ENCODE data around the gene MYH15. TPM values are rescaled to one million over a fixed set of nuclear protein-coding genes. Genes with fewer than 3 reads are reported as not detected.

The MYH15 gene
- under 1 TPM in 3 of 4 donors, not detected in 1; 0.10 to 0.27 (median 0.13) TPM for total RNA-seq

GRCh38 chr3:108510496-108510895, at the start of gene MYH15:
Gene MYH15, minus strand, starts transcription at chr3:108510596. Its CDS starts 66 bp downstream, at chr3:108510530.
- intact Hi-C loops (cut with DNase I; ENCODE audit: low total_unique reads) (no loop called here), in situ Hi-C loops (cut with MboI; ENCODE audit: low sequenced_read_pairs in 4 of 4) (no loop called here)
- H3K9me3 ChIP-seq, result no peaks in the 10 kb centered on the region
- TF ChIP-seq POLR2A (IDR thresholded peaks at IDR 0.05), result no peak
- no peak for TF ChIP-seq CTCF (IDR thresholded peaks at IDR 0.05 in 4 of 5, conservative IDR thresholded peaks at IDR 0.05 in 1 of 5)
- H3K36me3 ChIP-seq, result no peaks in the 10 kb centered on the region
- ATAC-seq, result no peak
- H3K4me3 ChIP-seq, result no peak within 1 kb of the TSS
- no peaks in the 10 kb centered on the region for H3K27me3 ChIP-seq
- peaks cover 0 to 3% of the 10 kb centered on the region in 2 donors for H3K4me1 ChIP-seq
- H3K27ac ChIP-seq, result no peak within 1 kb of the TSS
- no peak for DNase-seq

GRCh38 chr3:108555966-108556581, 45.7 kb upstream of the MYH15 start:
- Histone ChIP-seq H3K27me3 (no peaks in the 10 kb centered on the region), H3K9me3 (no peaks in the 10 kb centered on the region), H3K36me3 (no peaks in the 10 kb centered on the region), H3K4me1 (no peaks in the 10 kb centered on the region), H3K27ac (no peak overlapping the region), H3K4me3 (no peak overlapping the region)
- no peak for DNase-seq
- in situ Hi-C loops (cut with MboI; ENCODE audit: low sequenced_read_pairs in 4 of 4), result loop anchor here in 1 of 4 donors (10.0 kb wide), 1 partner anchor 61 kb away; no protein-coding TSS in a partner anchor
- ATAC-seq, result no peak
- intact Hi-C loops (cut with DNase I; ENCODE audit: low total_unique reads), result no loop called here
- no peak for TF ChIP-seq POLR2A (IDR thresholded peaks at IDR 0.05)
- no peak for TF ChIP-seq CTCF (IDR thresholded peaks at IDR 0.05 in 4 of 5, conservative IDR thresholded peaks at IDR 0.05 in 1 of 5)

- Histone ChIP-seq H3K9me3 (no peaks in the 10 kb centered on the region), H3K4me1 (no peaks in the 10 kb centered on the region), H3K27me3 (no peaks in the 10 kb centered on the region), H3K36me3 (no peaks in the 10 kb centered on the region), H3K27ac (no peak overlapping the region), H3K4me3 (no peak overlapping the region)
- in situ Hi-C loops (cut with MboI; ENCODE audit: low sequenced_read_pairs in 4 of 4) (loop anchor here in 3 of 4 donors (5.0 to 10.0 kb wide), 2 partner anchors 60 to 63 kb away; no protein-coding TSS in a partner anchor), intact Hi-C loops (cut with DNase I; ENCODE audit: low total_unique reads) (loop anchor here (5.0 kb wide), 1 partner anchor 1318 kb away; no protein-coding TSS in a partner anchor)
- ATAC-seq (no peak), DNase-seq (no peak)
- TF ChIP-seq CTCF (IDR thresholded peaks at IDR 0.05 in 4 of 5, conservative IDR thresholded peaks at IDR 0.05 in 1 of 5), result no peak
These were observed 44.6 kb upstream of the MYH15 start for GRCh38 chr3:108554913-108555571.

GRCh38 chr3:108554229-108554628, 43.8 kb upstream of the MYH15 start:
- Histone ChIP-seq H3K4me3 (no peak overlapping the region), H3K27me3 (no peaks in the 10 kb centered on the region), H3K27ac (no peak overlapping the region), H3K9me3 (no peaks in the 10 kb centered on the region), H3K36me3 (no peaks in the 10 kb centered on the region), H3K4me1 (no peaks in the 10 kb centered on the region)
- DNase-seq, result no peak
- intact Hi-C loops (cut with DNase I; ENCODE audit: low total_unique reads), result loop anchor here (5.0 kb wide), 1 partner anchor 1317 kb away; no protein-coding TSS in a partner anchor
- no peak for ATAC-seq
- TF ChIP-seq POLR2A (IDR thresholded peaks at IDR 0.05) (no peak), CTCF (IDR thresholded peaks at IDR 0.05 in 4 of 5, conservative IDR thresholded peaks at IDR 0.05 in 1 of 5) (no peak)
- in situ Hi-C loops (cut with MboI; ENCODE audit: low sequenced_read_pairs in 4 of 4), result loop anchor here in 3 of 4 donors (5.0 to 10.0 kb wide), 2 partner anchors 59 to 62 kb away; no protein-coding TSS in a partner anchor

Data from gastrocnemius medialis (tissue), 4 donors.